ENCODE data around the gene CPSF3. TPM values are rescaled to one million over a fixed set of nuclear protein-coding genes. Genes with fewer than 3 reads are reported as not detected.

Gene CPSF3
- total and polyA plus RNA-seq, 8 donors = 8.2 to 55.3 (median 16.7) TPM

DNA sequence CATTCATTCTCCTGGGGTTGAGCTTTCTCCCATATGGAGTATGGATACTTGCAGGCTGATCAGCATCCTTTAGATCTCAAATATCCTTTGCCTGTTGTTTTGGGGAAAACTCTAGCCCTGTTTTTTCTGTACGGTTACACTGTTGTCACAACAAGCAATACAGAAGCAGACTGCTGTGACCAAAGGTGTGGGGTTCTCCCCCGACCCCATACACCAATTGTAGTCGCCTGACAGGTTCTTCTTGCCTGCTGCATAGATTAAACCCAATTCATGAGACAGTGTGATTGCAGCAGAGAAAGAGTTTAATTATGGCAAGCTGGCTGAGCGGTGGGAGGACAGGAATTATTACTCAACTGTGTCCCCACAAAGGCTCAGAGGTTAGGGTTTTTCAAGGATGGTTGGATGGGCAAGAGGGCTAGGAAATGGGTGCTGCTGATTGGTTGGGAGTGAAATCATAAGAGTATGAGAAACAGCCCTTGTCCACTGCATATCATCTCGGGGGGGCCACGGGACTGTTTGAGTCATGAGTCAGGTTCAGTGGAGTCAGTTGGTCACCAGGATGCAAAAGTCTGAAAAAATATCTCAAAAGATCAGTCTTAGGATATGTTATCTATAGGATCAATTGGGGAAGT is 40.7 kb upstream of the CPSF3 start:
- H3K4me1 ChIP-seq = peaks cover 12 to 42% (median 24%) of the 10 kb centered on the region in 4 donors
- DNase-seq = no peak
- no peak for TF ChIP-seq POLR2A (IDR thresholded peaks at IDR 0.05)
- TF ChIP-seq EP300 (IDR thresholded peaks at IDR 0.05) = no peak
- no peak for TF ChIP-seq POLR2AphosphoS5 (IDR thresholded peaks at IDR 0.05)
- TF ChIP-seq, protein P1, sequence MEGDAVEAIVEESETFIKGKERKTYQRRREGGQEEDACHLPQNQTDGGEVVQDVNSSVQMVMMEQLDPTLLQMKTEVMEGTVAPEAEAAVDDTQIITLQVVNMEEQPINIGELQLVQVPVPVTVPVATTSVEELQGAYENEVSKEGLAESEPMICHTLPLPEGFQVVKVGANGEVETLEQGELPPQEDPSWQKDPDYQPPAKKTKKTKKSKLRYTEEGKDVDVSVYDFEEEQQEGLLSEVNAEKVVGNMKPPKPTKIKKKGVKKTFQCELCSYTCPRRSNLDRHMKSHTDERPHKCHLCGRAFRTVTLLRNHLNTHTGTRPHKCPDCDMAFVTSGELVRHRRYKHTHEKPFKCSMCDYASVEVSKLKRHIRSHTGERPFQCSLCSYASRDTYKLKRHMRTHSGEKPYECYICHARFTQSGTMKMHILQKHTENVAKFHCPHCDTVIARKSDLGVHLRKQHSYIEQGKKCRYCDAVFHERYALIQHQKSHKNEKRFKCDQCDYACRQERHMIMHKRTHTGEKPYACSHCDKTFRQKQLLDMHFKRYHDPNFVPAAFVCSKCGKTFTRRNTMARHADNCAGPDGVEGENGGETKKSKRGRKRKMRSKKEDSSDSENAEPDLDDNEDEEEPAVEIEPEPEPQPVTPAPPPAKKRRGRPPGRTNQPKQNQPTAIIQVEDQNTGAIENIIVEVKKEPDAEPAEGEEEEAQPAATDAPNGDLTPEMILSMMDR (IDR thresholded peaks at IDR 0.05) = no peak
- no peaks in the 10 kb centered on the region for H3K27me3 ChIP-seq
- WGBS, 5 donors = 88 to 97% (median 92%) methylated on average over 6 of the region's 6 CpGs
- intact Hi-C loops (cut with DNase I; ENCODE audit: low total_unique reads) = no loop called here
- no peak overlapping the region for H3K27ac ChIP-seq
- no peaks in the 10 kb centered on the region for H3K9me3 ChIP-seq
- no peak overlapping the region for H3K4me3 ChIP-seq
- H3K36me3 ChIP-seq = peaks cover 0 to 59% (median 53%) of the 10 kb centered on the region in 4 donors

- peaks cover 8 to 65% (median 58%) of the 10 kb centered on the region in 4 donors for H3K36me3 ChIP-seq
- H3K27me3 ChIP-seq = no peaks in the 10 kb centered on the region
- no peak overlapping the region for H3K27ac ChIP-seq
- H3K4me1 ChIP-seq = peaks cover 12 to 28% (median 19%) of the 10 kb centered on the region in 4 donors
- no peak for DNase-seq
- TF ChIP-seq POLR2AphosphoS5 (IDR thresholded peaks at IDR 0.05) (no peak), POLR2A (IDR thresholded peaks at IDR 0.05) (no peak), EP300 (IDR thresholded peaks at IDR 0.05) (no peak)
- TF ChIP-seq, protein P1 (IDR thresholded peaks at IDR 0.05) = no peak
- no peak overlapping the region for H3K4me3 ChIP-seq
- H3K9me3 ChIP-seq = no peaks in the 10 kb centered on the region
- 90 to 96% (median 94%) methylated on average over 4 of the region's 4 CpGs for WGBS, 5 donors
- intact Hi-C loops (cut with DNase I; ENCODE audit: low total_unique reads) = no loop called here
Measured at GRCh38 chr2:9384521-9384920, 38.9 kb upstream of the CPSF3 start.

DNA sequence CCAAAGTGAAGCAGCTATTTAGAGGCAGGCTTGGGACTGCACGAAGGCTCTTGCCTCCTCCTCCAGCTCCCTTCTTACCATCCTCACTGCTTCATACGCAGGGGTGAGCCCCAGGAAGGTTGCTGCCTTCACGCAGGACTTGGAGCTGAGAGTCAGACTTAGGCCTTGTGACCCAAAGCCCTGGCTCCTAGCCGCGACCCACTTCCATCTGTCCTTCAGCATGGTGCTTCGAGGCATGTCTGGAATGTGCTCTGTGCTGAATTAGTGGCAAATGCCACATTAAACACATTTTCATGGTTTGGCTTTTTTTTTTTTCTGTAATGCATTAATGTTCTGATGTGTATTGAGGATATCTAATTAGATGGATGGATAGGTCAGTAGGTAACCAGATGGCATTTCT is 37.6 kb upstream of the CPSF3 start:
- no peak overlapping the region for H3K4me3 ChIP-seq
- no peaks in the 10 kb centered on the region for H3K27me3 ChIP-seq
- intact Hi-C loops (cut with DNase I; ENCODE audit: low total_unique reads) = no loop called here
- H3K36me3 ChIP-seq = peaks cover 8 to 79% (median 71%) of the 10 kb centered on the region in 4 donors
- H3K27ac ChIP-seq = peak overlapping the region in 1 of 5 donors; percentile 80
- TF ChIP-seq, protein P1 (IDR thresholded peaks at IDR 0.05) = no peak
- TF ChIP-seq EP300 (IDR thresholded peaks at IDR 0.05) = no peak
- no peak for TF ChIP-seq POLR2A (IDR thresholded peaks at IDR 0.05)
- no peak for TF ChIP-seq POLR2AphosphoS5 (IDR thresholded peaks at IDR 0.05)
- no peaks in the 10 kb centered on the region for H3K9me3 ChIP-seq
- no peak for DNase-seq
- WGBS, 5 donors = 88 to 96% (median 94%) methylated on average over 6 of the region's 6 CpGs
- peaks cover 9 to 19% (median 12%) of the 10 kb centered on the region in 4 donors for H3K4me1 ChIP-seq

DNA sequence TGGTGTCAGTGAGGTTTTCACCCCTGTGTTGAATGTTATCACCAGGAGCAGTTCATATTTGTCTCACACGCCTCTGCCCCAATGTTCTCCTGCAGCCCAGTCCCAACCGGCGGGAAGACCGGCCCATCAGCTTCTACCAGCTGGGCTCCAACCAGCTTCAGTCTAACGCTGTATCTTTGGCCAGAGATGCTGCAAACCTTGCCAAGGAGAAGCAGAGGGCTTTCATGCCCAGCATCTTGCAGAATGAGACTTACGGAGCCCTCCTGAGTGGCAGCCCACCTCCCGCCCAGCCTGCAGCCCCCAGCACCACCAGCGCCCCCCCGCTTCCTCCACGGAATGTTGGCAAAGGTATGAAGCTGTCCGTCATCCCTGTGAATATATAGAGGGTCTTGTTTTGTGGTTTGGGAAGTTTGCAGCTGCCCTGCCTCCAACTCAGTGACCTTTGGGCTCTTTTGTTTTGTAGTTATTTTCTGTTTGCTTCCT is 35.2 kb upstream of the CPSF3 start:
- Histone ChIP-seq H3K27me3 (no peaks in the 10 kb centered on the region), H3K4me3 (no peak overlapping the region), H3K36me3 (peaks cover 8 to 89% (median 85%) of the 10 kb centered on the region in 4 donors), H3K27ac (peak overlapping the region in 3 of 5 donors; percentile 45 to 80 (median 65)), H3K9me3 (no peaks in the 10 kb centered on the region), H3K4me1 (peaks cover 0 to 6% (median 3%) of the 10 kb centered on the region in 4 donors)
- intact Hi-C loops (cut with DNase I; ENCODE audit: low total_unique reads) = no loop called here
- 87 to 93% (median 91%) methylated on average over 11 of the region's 11 CpGs for WGBS, 5 donors
- DNase-seq = no peak
- no peak for TF ChIP-seq POLR2A (IDR thresholded peaks at IDR 0.05)
- TF ChIP-seq, protein P1 (IDR thresholded peaks at IDR 0.05) = no peak
